Spleen (tissue), 11 donors: ENCODE results near the gene CDH13. TPM values are rescaled to one million over a fixed set of nuclear protein-coding genes. Genes with fewer than 3 reads are reported as not detected.

Source experiments
- DNase-seq: peaks from one replicate; pipeline ENCODE4 v3.0.0-alpha.2; 2020
- H3K27ac ChIP-seq, 8 donors: fragments of 200-600 bp; sonication (generic) in 7 of 8; 1 replicate in 4 of 8; 2 replicates in 4 of 8; pipeline versions ENCODE4 v1.5.0 to v1.8.0; 2016 to 2021; ENCODE audit warnings: inconsistent platforms in 4 of 8, mild to moderate bottlenecking in 4 of 8, moderate library complexity in 1 of 8
- H3K27me3 ChIP-seq, 7 donors: fragments of 200-600 bp; sonication (generic) in 6 of 7; replicated peaks in 1 of 7; 1 replicate in 4 of 7; 2 replicates in 3 of 7; pipeline versions ENCODE4 v1.5.0 to v1.8.0; 2016 to 2021; ENCODE audit warnings: inconsistent platforms in 3 of 7, mild to moderate bottlenecking in 1 of 7
- H3K36me3 ChIP-seq, 6 donors: fragments of 200-600 bp; sonication (generic) in 5 of 6; 1 replicate in 4 of 6; 2 replicates in 2 of 6; pipeline versions ENCODE4 v1.5.0 to v1.8.0; 2016 to 2021; ENCODE audit warnings: inconsistent platforms in 2 of 6
- H3K4me1 ChIP-seq, 6 donors: fragments of 200-600 bp; sonication (generic) in 5 of 6; 1 replicate in 3 of 6; 2 replicates in 3 of 6; pipeline versions ENCODE4 v1.5.0 to v1.8.0; 2016 to 2021; ENCODE audit warnings: inconsistent platforms in 3 of 6
- H3K4me3 ChIP-seq, 8 donors: fragments of 200-600 bp; sonication (generic) in 7 of 8; 1 replicate in 4 of 8; 2 replicates in 4 of 8; pipeline versions ENCODE4 v1.5.0 to v1.8.0; 2016 to 2021; ENCODE audit warnings: inconsistent platforms in 4 of 8, mild to moderate bottlenecking in 4 of 8, moderate library complexity in 2 of 8
- H3K9me3 ChIP-seq, 8 donors: fragments of 200-600 bp; sonication (generic) in 7 of 8; 1 replicate in 4 of 8; 2 replicates in 4 of 8; pipeline versions ENCODE4 v1.5.0 to v1.8.0; 2016 to 2021; ENCODE audit warnings: inconsistent platforms in 4 of 8
- POLR2A ChIP-seq, 3 donors: fragments of 450-650 bp; IDR thresholded peaks; one replicate each; pipeline ENCODE4 v1.5.1; 2017; ENCODE audit warnings: antibody characterized with exemption in 3 of 3, mild to moderate bottlenecking in 1 of 3
- POLR2AphosphoS5 ChIP-seq, 3 donors: sonication (generic); formaldehyde crosslinking; IDR thresholded peaks; one replicate each; pipeline ENCODE4 v1.5.1; 2017; ENCODE audit warnings: antibody characterized with exemption in 3 of 3
- WGBS, 5 donors: extraction: QIAGEN DNeasy Blood & Tissue Kit in 3 of 5; methylation state at CpG; one replicate each; pipeline versions ENCODE4 v1.1.5 to v1.1.7; 2013 to 2018; 5-methylcytosine and 5-hydroxymethylcytosine counted together
- intact Hi-C: fragments of 100-400 bp; cut with DNase I; formaldehyde crosslinking; loops from one replicate; pipeline ENCODE4 v1.15.0; 2023; ENCODE audit warnings: low total_unique reads
- polyA plus RNA-seq, 3 donors: library from polyadenylated mRNA; stranded (reverse); fragments of 200-250 nt; gene quantifications; one replicate each; pipeline ENCODE4 v1.2.1, GENCODE V29; 2013
- total RNA-seq, 7 donors: library from RNA; depleted of rRNA in 3 of 7; stranded (reverse); fragments of >200 nt in 3 of 7; fragmentation: NEBNext Ultra II Directional in 4 of 7; extraction: Animal tissue kit (Norgen Biotek cat#: 25700) in 4 of 7; gene quantifications; one replicate each; pipeline versions ENCODE4 v1.1.0 to v1.2.1, GENCODE V29; 2016 to 2021
- TF ChIP-seq, protein P1 (sequence below), 11 experiments: fragments of 200-600 bp in 7 of 11; fragments of 450-650 bp in 4 of 11; sonication (generic) in 4 of 11; IDR thresholded peaks in 8 of 11; conservative IDR thresholded peaks in 3 of 11; 1 replicate in 7 of 11; 2 replicates in 4 of 11; pipeline versions ENCODE4 v1.4.0 to v1.8.0; 2016 to 2021; ENCODE audit warnings: antibody characterized with exemption in 11 of 11, inconsistent platforms in 4 of 11, mild to moderate bottlenecking in 1 of 11
- donor health status: healthy with polysubstance abuse.
- donor health status: DM: no; HTN: no; CAD: no; lungs with moderate emphysema.
- donor health status: DM: no; HTN: no; CAD: no.
- donor health status: Bipolar disorder and iron deficiency.
- donor health status: healthy.
- donor health status: DM: no; HTN: no; CAD: no.
- donor health status: DM: yes; HTN: yes; CAD: no.

CDH13 gene
- total and polyA plus RNA-seq, 10 donors = 0.13 to 4.6 (median 1.1) TPM

DNA sequence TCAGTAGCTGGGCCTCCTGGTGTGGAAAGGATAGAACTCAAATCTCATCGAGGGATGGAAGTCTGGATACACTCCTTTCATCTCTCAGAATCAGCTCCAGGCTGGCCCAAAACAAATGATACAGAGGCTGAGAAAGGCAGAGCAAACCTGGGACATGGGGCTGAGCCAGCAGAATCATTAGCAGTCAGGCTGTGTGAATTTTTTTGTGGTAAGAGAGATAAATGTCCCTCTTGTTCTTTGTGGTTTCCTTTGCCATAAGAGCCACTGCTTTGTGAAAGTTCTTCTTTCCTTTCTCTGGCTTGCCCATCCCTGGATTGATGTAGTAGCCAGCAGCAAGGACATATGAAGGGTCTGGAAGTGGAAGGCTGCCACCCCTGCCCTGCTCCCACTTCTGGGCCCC, 146.2 kb downstream of the CDH13 start:
- no peak for TF ChIP-seq POLR2A (IDR thresholded peaks at IDR 0.05)
- TF ChIP-seq POLR2AphosphoS5 (IDR thresholded peaks at IDR 0.05) = no peak
- TF ChIP-seq, protein P1, sequence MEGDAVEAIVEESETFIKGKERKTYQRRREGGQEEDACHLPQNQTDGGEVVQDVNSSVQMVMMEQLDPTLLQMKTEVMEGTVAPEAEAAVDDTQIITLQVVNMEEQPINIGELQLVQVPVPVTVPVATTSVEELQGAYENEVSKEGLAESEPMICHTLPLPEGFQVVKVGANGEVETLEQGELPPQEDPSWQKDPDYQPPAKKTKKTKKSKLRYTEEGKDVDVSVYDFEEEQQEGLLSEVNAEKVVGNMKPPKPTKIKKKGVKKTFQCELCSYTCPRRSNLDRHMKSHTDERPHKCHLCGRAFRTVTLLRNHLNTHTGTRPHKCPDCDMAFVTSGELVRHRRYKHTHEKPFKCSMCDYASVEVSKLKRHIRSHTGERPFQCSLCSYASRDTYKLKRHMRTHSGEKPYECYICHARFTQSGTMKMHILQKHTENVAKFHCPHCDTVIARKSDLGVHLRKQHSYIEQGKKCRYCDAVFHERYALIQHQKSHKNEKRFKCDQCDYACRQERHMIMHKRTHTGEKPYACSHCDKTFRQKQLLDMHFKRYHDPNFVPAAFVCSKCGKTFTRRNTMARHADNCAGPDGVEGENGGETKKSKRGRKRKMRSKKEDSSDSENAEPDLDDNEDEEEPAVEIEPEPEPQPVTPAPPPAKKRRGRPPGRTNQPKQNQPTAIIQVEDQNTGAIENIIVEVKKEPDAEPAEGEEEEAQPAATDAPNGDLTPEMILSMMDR (IDR thresholded peaks at IDR 0.05 in 8 of 11, conservative IDR thresholded peaks at IDR 0.05 in 3 of 11) = no peak
- Histone ChIP-seq H3K27me3 (peaks cover 0 to 5% (median 0%) of the 10 kb centered on the region in 7 donors), H3K36me3 (no peaks in the 10 kb centered on the region), H3K4me1 (peaks cover 0 to 33% (median 10%) of the 10 kb centered on the region in 6 donors), H3K4me3 (no peak overlapping the region), H3K27ac (peak overlapping the region in 2 of 8 donors; percentile 6 to 89), H3K9me3 (no peaks in the 10 kb centered on the region)
- no peak for DNase-seq
- WGBS, 5 donors = 35 to 76% (median 69%) methylated on average over 1 of the region's 1 CpG
- intact Hi-C loops = no loop called here

DNA sequence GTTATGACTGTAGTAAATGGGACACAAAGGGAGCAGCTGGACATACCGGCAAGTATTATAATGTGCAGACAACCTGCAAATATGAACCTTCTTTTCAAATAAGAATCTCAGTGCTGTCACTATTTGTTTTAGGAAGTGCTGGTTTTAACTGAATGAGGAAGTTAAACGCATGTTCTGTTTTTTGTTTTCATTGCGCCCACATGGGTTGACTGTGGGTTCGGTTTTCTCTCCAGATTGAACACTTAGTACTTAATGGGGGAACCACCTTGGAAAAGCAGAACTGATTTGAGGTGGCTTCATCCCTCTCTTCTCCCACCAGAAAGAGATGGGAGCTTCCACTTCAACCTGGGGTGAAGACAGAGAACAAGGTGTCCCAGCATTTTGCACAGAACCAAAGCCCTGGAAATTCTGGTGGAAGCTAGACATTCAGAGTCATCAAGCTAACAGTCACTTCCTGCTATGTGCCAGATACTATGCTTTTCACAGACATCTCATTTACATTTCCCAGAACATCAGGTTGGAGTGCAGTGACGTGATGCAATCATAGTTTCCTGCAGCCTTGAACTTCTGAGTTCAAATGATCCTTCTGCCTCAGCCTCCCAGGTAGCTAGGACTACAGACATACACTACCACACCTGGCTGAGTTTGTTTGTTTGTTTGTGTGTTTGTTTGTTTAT, 149.8 kb downstream of the CDH13 start:
- intact Hi-C loops = no loop called here
- Histone ChIP-seq H3K27ac (peak overlapping the region in 5 of 8 donors; percentile 59 to 89 (median 76)), H3K27me3 (no peaks in the 10 kb centered on the region), H3K9me3 (no peaks in the 10 kb centered on the region), H3K4me3 (no peak overlapping the region), H3K4me1 (peaks cover 0 to 37% (median 10%) of the 10 kb centered on the region in 6 donors), H3K36me3 (no peaks in the 10 kb centered on the region)
- no peak for TF ChIP-seq POLR2A (IDR thresholded peaks at IDR 0.05)
- TF ChIP-seq POLR2AphosphoS5 (IDR thresholded peaks at IDR 0.05) = peak in 1 of 3 donors; percentile 44
- TF ChIP-seq, protein P1 (IDR thresholded peaks at IDR 0.05 in 8 of 11, conservative IDR thresholded peaks at IDR 0.05 in 3 of 11) = no peak
- no peak for DNase-seq
- WGBS, 5 donors = 31 to 43% (median 38%) methylated on average over 5 of the region's 5 CpGs

- no peaks in the 10 kb centered on the region for H3K27me3 ChIP-seq
- WGBS, 5 donors = 75 to 85% (median 77%) methylated on average over 11 of the region's 11 CpGs
- H3K27ac ChIP-seq = peak overlapping the region in 1 of 8 donors; percentile 85
- TF ChIP-seq POLR2A (IDR thresholded peaks at IDR 0.05) (no peak), POLR2AphosphoS5 (IDR thresholded peaks at IDR 0.05) (no peak)
- TF ChIP-seq, protein P1 (IDR thresholded peaks at IDR 0.05 in 8 of 11, conservative IDR thresholded peaks at IDR 0.05 in 3 of 11) = no peak
- no peaks in the 10 kb centered on the region for H3K36me3 ChIP-seq
- H3K4me3 ChIP-seq = no peak overlapping the region
- H3K9me3 ChIP-seq = no peaks in the 10 kb centered on the region
- peaks cover 0 to 11% (median 0%) of the 10 kb centered on the region in 6 donors for H3K4me1 ChIP-seq
- DNase-seq = no peak
- intact Hi-C loops = no loop called here
Observed at GRCh38 chr16:82782715-82783251, 156.0 kb downstream of the CDH13 start.

DNA sequence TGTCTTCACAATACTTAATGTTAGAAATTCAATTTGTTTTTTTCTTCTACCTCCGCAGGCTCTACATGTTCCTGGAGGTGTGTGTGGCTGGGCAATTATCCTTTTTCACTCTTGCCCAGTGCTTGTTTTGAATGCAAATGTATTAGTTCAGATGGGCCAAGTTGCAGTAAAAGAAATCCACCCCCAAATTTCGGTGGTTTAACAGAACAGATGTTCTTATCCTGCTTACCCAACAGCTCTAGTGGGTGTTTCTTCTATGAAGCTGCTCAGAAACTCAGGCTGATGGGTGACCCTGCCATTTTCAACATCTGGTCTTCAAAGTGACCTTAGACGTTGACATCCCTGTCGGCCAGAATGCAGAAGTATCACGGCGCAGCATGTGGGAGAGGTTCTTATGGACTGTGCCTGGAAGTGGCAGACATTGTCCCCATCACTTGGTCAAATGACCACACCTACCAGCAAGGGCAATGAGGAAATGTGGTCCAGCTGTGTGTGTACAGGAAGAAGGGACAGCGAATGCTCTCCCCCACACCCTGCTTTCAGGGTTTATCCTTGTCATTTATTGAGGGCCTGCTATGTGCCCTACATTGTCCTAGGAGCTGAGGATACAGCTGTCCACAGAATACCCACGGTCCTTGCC, 157.3 kb downstream of the CDH13 start:
- no peaks in the 10 kb centered on the region for H3K36me3 ChIP-seq
- 58 to 65% (median 60%) methylated on average over 8 of the region's 8 CpGs for WGBS, 5 donors
- intact Hi-C loops = no loop called here
- no peaks in the 10 kb centered on the region for H3K9me3 ChIP-seq
- no peaks in the 10 kb centered on the region for H3K27me3 ChIP-seq
- H3K4me3 ChIP-seq = no peak overlapping the region
- DNase-seq = no peak
- TF ChIP-seq POLR2AphosphoS5 (IDR thresholded peaks at IDR 0.05) = no peak
- no peak for TF ChIP-seq POLR2A (IDR thresholded peaks at IDR 0.05)
- TF ChIP-seq, protein P1 (IDR thresholded peaks at IDR 0.05 in 8 of 11, conservative IDR thresholded peaks at IDR 0.05 in 3 of 11) = no peak
- H3K4me1 ChIP-seq = peaks cover 0 to 11% (median 0%) of the 10 kb centered on the region in 6 donors
- peak overlapping the region in 4 of 8 donors; percentile 53 to 85 (median 71) for H3K27ac ChIP-seq
